ENCODE data around the gene FAR2. TPM values are rescaled to one million over a fixed set of nuclear protein-coding genes. Genes with fewer than 3 reads are reported as not detected.
"Not testable (repeated sequence)": the region's sequence is repeated elsewhere in the genome, so short reads cannot be mapped to it uniquely, and the experiment has no call there.

The FAR2 gene
- total RNA-seq, 2 experiments from 2014 or later = 12.6 to 13.6 TPM

DNA sequence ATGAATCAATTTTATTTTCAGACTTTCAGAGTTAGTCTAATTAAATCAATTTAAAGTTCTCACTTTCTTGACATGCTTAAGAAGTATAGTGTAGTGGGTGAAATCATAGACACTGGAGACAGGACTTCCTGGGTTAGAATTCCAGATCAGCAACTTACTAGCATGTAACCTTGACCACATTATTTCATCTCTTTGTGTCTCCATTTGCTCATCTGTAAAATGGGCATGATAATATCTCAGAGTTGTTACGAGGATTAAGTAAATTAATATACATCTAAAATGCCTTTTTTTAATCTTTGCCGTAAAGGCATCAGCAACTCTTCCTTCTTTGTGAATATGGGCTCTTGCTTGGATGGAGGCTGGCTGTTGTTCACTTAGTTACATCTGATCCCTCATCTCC, 233.2 kb downstream of the FAR2 start:
- peaks cover 25% of the 10 kb centered on the region for H3K4me1 Mint-ChIP-seq
- no peak overlapping the region for H3K27ac Mint-ChIP-seq
- no peak for DNase-seq
- ATAC-seq = no peak
- H3K36me3 Mint-ChIP-seq = peaks cover 8% of the 10 kb centered on the region
- H3K4me3 Mint-ChIP-seq = no peak overlapping the region
- H3K9me3 Mint-ChIP-seq (ENCODE audit: low read depth) = no peaks in the 10 kb centered on the region
- H3K27me3 Mint-ChIP-seq = no peaks in the 10 kb centered on the region
- CTCF ChIA-PET = no interaction called here

GRCh38 chr12:29385194-29385593, 236.1 kb downstream of the FAR2 start:
- H3K36me3 Mint-ChIP-seq = not testable (repeated sequence)

More at GRCh38 chr12:29385194-29385593, 236.1 kb downstream of the FAR2 start:
- H3K27me3 Mint-ChIP-seq; H3K27ac Mint-ChIP-seq; DNase-seq; ATAC-seq; H3K4me3 Mint-ChIP-seq; CTCF ChIA-PET; H3K9me3 Mint-ChIP-seq (ENCODE audit: low read depth): not testable (repeated sequence)
- H3K4me1 Mint-ChIP-seq = peaks cover 14% of the 10 kb centered on the region

Other genes with a start within 250 kb of the FAR2 start
- gene ERGIC2, start 231.9 kb downstream of the FAR2 start, total RNA-seq = 10 to 100 TPM; 67.0 to 75.5 TPM